ENCODE results near the gene PELI1.
A peak's percentile ranks its signal among the peaks of the same experiment; 100 is the strongest.

Gene PELI1, protein sequence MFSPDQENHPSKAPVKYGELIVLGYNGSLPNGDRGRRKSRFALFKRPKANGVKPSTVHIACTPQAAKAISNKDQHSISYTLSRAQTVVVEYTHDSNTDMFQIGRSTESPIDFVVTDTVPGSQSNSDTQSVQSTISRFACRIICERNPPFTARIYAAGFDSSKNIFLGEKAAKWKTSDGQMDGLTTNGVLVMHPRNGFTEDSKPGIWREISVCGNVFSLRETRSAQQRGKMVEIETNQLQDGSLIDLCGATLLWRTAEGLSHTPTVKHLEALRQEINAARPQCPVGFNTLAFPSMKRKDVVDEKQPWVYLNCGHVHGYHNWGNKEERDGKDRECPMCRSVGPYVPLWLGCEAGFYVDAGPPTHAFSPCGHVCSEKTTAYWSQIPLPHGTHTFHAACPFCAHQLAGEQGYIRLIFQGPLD

DNA sequence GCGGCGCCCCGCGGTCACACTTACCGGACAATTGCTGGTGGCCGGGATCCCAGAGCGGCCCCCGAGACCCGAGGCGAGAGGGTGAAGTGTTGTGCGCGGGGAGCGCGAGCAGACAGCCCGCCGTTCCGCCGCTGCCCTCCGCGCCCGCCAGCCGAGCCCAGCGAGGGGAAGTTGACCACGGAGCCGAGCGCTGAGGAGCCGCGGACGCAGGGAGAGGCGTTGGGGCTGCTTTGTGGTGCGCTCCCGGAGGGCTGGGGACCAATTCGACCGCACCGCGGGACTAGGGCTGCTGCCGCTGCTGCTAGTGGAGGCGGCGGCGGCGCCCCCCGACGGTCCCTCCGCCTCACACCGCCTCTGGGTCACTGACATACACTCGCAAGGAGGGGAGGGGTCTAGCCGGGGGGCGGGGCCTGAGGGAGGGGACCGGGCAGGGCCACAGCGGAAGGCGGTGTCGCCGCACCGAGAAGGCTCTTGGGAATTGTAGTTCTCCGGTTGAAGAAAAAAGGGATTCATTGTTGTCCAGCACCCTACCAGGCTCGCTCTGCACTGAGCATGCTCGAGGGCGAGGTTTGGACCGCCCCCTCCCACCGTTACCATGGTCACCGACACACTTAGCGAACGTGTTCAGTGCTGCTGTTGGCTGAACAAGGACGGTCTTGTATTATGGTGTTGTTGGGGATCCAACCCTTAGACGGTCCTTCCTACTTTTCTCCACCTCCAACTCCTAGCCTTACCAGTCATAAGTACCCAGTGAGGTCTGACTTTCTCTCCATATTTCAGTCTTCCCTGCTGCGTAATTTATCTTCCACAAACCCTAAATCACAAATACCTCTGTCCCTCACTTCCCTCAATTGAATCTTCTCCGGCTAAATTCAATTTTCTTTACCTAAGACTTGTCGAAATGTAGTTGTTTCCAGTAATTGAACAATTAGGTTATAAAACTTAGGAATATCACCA lies at the start of gene PELI1:
TSS of gene PELI1 (minus strand) at position 364 of the 957 bp plus-strand sequence. CDS start 36,110 bp downstream, outside the sequence.
- DNase-seq (ENCODE audit: low spot score): peak; percentile 90
- Histone ChIP-seq H3K27me3 (ENCODE audit: insufficient read depth, poor library complexity, severe bottlenecking) (no peaks in the 10 kb centered on the region), H3K9me3 (ENCODE audit: severe bottlenecking) (no peaks in the 10 kb centered on the region), H3K27ac (ENCODE audit: poor library complexity, severe bottlenecking) (peak within 1 kb of the TSS; percentile 69), H3K4me3 (ENCODE audit: severe bottlenecking) (peak within 1 kb of the TSS; percentile 91), H3K36me3 (ENCODE audit: low read depth) (no peaks in the 10 kb centered on the region), H3K4me1 (ENCODE audit: insufficient read depth, poor library complexity, severe bottlenecking) (peaks cover 22% of the 10 kb centered on the region)
- peak; percentile 87 for ATAC-seq (ENCODE audit: low read depth)
- TF ChIP-seq CTCF (IDR thresholded peaks at IDR 0.05; ENCODE audit: poor library complexity, severe bottlenecking): peak; percentile 41

GRCh38 chr2:64193491-64193890 lies 49.3 kb upstream of the PELI1 start:
- H3K4me1 ChIP-seq (ENCODE audit: insufficient read depth, poor library complexity, severe bottlenecking): no peaks in the 10 kb centered on the region
- H3K27ac ChIP-seq (ENCODE audit: poor library complexity, severe bottlenecking): no peak overlapping the region
- H3K4me3 ChIP-seq (ENCODE audit: severe bottlenecking): no peak overlapping the region
- ATAC-seq (ENCODE audit: low read depth): no peak
- no peaks in the 10 kb centered on the region for H3K9me3 ChIP-seq (ENCODE audit: severe bottlenecking)
- no peak for TF ChIP-seq CTCF (IDR thresholded peaks at IDR 0.05; ENCODE audit: poor library complexity, severe bottlenecking)
- no peak for DNase-seq (ENCODE audit: low spot score)
- no peaks in the 10 kb centered on the region for H3K36me3 ChIP-seq (ENCODE audit: low read depth)
- H3K27me3 ChIP-seq (ENCODE audit: insufficient read depth, poor library complexity, severe bottlenecking): no peaks in the 10 kb centered on the region

- ATAC-seq (ENCODE audit: low read depth): no peak
- Histone ChIP-seq H3K36me3 (ENCODE audit: low read depth) (no peaks in the 10 kb centered on the region), H3K4me1 (ENCODE audit: insufficient read depth, poor library complexity, severe bottlenecking) (no peaks in the 10 kb centered on the region), H3K27ac (ENCODE audit: poor library complexity, severe bottlenecking) (no peak overlapping the region), H3K9me3 (ENCODE audit: severe bottlenecking) (no peaks in the 10 kb centered on the region), H3K27me3 (ENCODE audit: insufficient read depth, poor library complexity, severe bottlenecking) (no peaks in the 10 kb centered on the region), H3K4me3 (ENCODE audit: severe bottlenecking) (no peak overlapping the region)
- DNase-seq (ENCODE audit: low spot score): no peak
- no peak for TF ChIP-seq CTCF (IDR thresholded peaks at IDR 0.05; ENCODE audit: poor library complexity, severe bottlenecking)
Observed at GRCh38 chr2:64192664-64193105, 48.5 kb upstream of the PELI1 start.

DNA sequence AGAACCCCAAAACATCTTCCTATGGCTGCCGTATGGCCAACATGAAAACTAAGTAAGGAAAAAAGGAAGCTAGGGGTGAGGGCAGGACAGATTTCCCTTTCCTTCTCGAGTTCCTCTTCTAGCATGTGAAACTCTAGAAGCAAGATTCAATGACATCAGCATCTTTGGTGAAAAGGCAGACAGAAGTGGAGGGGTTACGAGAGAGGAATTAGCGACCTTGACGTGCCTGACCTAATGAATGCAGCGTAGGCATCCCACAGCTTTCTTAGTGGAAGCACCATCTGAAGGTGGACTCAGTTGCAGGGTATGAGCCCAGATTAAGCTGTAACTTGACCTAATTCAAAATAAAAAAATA lies 47.9 kb upstream of the PELI1 start:
- Histone ChIP-seq H3K27ac (ENCODE audit: poor library complexity, severe bottlenecking) (no peak overlapping the region), H3K27me3 (ENCODE audit: insufficient read depth, poor library complexity, severe bottlenecking) (no peaks in the 10 kb centered on the region), H3K36me3 (ENCODE audit: low read depth) (no peaks in the 10 kb centered on the region), H3K4me1 (ENCODE audit: insufficient read depth, poor library complexity, severe bottlenecking) (no peaks in the 10 kb centered on the region), H3K4me3 (ENCODE audit: severe bottlenecking) (no peak overlapping the region), H3K9me3 (ENCODE audit: severe bottlenecking) (no peaks in the 10 kb centered on the region)
- no peak for TF ChIP-seq CTCF (IDR thresholded peaks at IDR 0.05; ENCODE audit: poor library complexity, severe bottlenecking)
- DNase-seq (ENCODE audit: low spot score) (no peak), ATAC-seq (ENCODE audit: low read depth) (no peak)
